K562 (cell line): ENCODE results near the gene LPIN1. TPM values are rescaled to one million over a fixed set of nuclear protein-coding genes. Genes with fewer than 3 reads are reported as not detected.

Experiments
- ETV5 ChIP-seq: sonication (generic); formaldehyde crosslinking; IDR thresholded peaks from 2 replicates; pipeline ENCODE4 v1.4.0; 2020; ENCODE audit warnings: low read depth, mild to moderate bottlenecking, missing genetic modification reagents
- FIP1L1 ChIP-seq: fragments of 200-400 bp; formaldehyde crosslinking; IDR thresholded peaks from 2 replicates; pipeline ENCODE4 v1.6.1; 2018; ENCODE audit warnings: mild to moderate bottlenecking, low read depth, low read length; ENCODE audit not compliant: poor library complexity, severe bottlenecking
- NRF1 ChIP-seq, 2 experiments: fragments of 450-650 bp; IDR thresholded peaks in 1 of 2; conservative IDR thresholded peaks in 1 of 2; 2 replicates each; pipeline ENCODE4 v1.6.1; 2014; ENCODE audit warnings: mild to moderate bottlenecking in 2 of 2
- PHTF2 ChIP-seq: fragments of 250-450 bp; sonication (Bioruptor Pico); IDR thresholded peaks from 2 replicates; pipeline ENCODE4 v1.5.0; 2021; ENCODE audit warnings: mild to moderate bottlenecking
- polyA plus RNA-seq, 8 experiments: library from polyadenylated mRNA; depleted of rRNA in 4 of 8; stranded (reverse) in 5 of 8; unstranded in 3 of 8; fragments of >200 nt; fragmentation: Nextera tagmentation in 2 of 8; fragmentation: Illumina TruSeq in 1 of 8; extraction: Ambion mirVana in 2 of 8; extraction: Trizol in 1 of 8; gene quantifications; 2 replicates each; pipeline versions ENCODE4 v1.2.1 to v1.2.3, GENCODE V29; 2011 to 2014; ENCODE audit warnings: inconsistent platforms in 1 of 8, missing spikeins in 1 of 8
- total RNA-seq, 7 experiments: library from RNA; depleted of rRNA in 6 of 7; stranded (reverse); fragments of >200 nt in 6 of 7; fragmentation: Illumina TruSeq in 2 of 7; extraction: Trizol in 2 of 7; gene quantifications; 2 replicates each; pipeline versions ENCODE4 v1.2.1 to v1.2.3, GENCODE V29; 2011 to 2021; ENCODE audit warnings: low replicate concordance in 1 of 7
- TF ChIP-seq, protein P1 (sequence below): fragments of 450-650 bp; IDR thresholded peaks from 2 replicates; pipeline ENCODE4 v1.6.1; 2016; ENCODE audit warnings: mild to moderate bottlenecking, moderate library complexity
- TF ChIP-seq, protein P2 (sequence below), 3 experiments: IDR thresholded peaks in 2 of 3; conservative IDR thresholded peaks in 1 of 3; 2 replicates each; pipeline ENCODE4 v1.5.1; 2011 to 2012; ENCODE audit warnings: low read length in 3 of 3, mild to moderate bottlenecking in 3 of 3, control low read depth in 2 of 3, improper control_type of control experiment in 1 of 3, inconsistent platforms in 1 of 3, low read depth in 1 of 3, mixed read lengths in 1 of 3, moderate library complexity in 1 of 3; ENCODE audit not compliant: insufficient read depth in 2 of 3
- TF ChIP-seq, protein P3 (sequence below): fragments of 200-800 bp; sonication (Bioruptor generic); IDR thresholded peaks from 2 replicates; pipeline ENCODE4 v1.6.1; 2017; ENCODE audit warnings: missing genetic modification characterization, missing compliant biosample characterization

Gene LPIN1
- total and polyA plus RNA-seq, 9 of the 15 experiments (the other 6 are each of a cell fraction or from before 2014, with no cell fraction given) = 9.2 to 84.0 (median 27.8) TPM

DNA sequence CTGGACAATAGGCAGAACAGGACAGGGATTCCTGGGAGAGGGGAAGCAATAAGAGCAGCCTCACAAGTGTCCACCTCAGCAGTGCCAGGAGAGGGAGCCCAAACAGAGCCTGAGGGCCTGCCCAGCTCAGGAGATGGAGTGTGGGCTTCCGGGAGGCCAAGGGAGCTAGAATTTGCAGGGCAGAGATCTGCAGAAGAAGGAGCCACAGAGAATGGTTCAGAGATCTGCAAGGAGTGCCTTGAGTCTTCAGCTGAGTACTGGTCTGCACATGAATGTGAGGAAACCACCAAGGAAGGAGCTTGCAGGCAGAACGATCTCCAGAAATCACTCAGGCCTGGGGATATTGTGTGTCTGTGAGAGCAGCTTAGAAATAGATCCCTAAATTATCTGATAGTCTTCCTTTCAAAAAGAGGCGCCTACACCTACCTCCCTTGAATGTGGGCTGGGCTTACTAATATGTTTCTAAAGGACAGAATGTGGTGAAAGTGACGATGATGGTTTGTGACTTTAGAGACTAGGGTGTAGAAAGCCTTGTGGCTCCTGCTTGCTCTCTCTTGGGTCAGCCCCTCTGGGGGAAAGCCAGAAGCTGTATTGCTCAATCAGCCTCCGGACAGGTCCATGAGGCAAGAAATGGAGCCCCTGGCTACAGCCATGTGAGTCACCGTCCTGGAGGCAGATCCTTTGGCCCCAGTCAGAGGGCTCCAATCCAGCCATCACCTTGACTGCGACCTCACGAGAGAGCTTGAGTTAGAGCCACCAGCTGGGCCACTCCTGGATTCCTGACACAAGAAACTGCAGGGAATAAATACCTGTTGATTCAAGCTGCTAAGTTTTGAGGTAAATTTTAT, 7.6 kb upstream of the LPIN1 start (continued):
- TF ChIP-seq, protein P1, sequence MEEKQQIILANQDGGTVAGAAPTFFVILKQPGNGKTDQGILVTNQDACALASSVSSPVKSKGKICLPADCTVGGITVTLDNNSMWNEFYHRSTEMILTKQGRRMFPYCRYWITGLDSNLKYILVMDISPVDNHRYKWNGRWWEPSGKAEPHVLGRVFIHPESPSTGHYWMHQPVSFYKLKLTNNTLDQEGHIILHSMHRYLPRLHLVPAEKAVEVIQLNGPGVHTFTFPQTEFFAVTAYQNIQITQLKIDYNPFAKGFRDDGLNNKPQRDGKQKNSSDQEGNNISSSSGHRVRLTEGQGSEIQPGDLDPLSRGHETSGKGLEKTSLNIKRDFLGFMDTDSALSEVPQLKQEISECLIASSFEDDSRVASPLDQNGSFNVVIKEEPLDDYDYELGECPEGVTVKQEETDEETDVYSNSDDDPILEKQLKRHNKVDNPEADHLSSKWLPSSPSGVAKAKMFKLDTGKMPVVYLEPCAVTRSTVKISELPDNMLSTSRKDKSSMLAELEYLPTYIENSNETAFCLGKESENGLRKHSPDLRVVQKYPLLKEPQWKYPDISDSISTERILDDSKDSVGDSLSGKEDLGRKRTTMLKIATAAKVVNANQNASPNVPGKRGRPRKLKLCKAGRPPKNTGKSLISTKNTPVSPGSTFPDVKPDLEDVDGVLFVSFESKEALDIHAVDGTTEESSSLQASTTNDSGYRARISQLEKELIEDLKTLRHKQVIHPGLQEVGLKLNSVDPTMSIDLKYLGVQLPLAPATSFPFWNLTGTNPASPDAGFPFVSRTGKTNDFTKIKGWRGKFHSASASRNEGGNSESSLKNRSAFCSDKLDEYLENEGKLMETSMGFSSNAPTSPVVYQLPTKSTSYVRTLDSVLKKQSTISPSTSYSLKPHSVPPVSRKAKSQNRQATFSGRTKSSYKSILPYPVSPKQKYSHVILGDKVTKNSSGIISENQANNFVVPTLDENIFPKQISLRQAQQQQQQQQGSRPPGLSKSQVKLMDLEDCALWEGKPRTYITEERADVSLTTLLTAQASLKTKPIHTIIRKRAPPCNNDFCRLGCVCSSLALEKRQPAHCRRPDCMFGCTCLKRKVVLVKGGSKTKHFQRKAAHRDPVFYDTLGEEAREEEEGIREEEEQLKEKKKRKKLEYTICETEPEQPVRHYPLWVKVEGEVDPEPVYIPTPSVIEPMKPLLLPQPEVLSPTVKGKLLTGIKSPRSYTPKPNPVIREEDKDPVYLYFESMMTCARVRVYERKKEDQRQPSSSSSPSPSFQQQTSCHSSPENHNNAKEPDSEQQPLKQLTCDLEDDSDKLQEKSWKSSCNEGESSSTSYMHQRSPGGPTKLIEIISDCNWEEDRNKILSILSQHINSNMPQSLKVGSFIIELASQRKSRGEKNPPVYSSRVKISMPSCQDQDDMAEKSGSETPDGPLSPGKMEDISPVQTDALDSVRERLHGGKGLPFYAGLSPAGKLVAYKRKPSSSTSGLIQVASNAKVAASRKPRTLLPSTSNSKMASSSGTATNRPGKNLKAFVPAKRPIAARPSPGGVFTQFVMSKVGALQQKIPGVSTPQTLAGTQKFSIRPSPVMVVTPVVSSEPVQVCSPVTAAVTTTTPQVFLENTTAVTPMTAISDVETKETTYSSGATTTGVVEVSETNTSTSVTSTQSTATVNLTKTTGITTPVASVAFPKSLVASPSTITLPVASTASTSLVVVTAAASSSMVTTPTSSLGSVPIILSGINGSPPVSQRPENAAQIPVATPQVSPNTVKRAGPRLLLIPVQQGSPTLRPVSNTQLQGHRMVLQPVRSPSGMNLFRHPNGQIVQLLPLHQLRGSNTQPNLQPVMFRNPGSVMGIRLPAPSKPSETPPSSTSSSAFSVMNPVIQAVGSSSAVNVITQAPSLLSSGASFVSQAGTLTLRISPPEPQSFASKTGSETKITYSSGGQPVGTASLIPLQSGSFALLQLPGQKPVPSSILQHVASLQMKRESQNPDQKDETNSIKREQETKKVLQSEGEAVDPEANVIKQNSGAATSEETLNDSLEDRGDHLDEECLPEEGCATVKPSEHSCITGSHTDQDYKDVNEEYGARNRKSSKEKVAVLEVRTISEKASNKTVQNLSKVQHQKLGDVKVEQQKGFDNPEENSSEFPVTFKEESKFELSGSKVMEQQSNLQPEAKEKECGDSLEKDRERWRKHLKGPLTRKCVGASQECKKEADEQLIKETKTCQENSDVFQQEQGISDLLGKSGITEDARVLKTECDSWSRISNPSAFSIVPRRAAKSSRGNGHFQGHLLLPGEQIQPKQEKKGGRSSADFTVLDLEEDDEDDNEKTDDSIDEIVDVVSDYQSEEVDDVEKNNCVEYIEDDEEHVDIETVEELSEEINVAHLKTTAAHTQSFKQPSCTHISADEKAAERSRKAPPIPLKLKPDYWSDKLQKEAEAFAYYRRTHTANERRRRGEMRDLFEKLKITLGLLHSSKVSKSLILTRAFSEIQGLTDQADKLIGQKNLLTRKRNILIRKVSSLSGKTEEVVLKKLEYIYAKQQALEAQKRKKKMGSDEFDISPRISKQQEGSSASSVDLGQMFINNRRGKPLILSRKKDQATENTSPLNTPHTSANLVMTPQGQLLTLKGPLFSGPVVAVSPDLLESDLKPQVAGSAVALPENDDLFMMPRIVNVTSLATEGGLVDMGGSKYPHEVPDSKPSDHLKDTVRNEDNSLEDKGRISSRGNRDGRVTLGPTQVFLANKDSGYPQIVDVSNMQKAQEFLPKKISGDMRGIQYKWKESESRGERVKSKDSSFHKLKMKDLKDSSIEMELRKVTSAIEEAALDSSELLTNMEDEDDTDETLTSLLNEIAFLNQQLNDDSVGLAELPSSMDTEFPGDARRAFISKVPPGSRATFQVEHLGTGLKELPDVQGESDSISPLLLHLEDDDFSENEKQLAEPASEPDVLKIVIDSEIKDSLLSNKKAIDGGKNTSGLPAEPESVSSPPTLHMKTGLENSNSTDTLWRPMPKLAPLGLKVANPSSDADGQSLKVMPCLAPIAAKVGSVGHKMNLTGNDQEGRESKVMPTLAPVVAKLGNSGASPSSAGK = no peak
- TF ChIP-seq FIP1L1 (no peak), NRF1 (conservative IDR thresholded peaks at IDR 0.05 in 1 of 2, IDR thresholded peaks at IDR 0.05 in 1 of 2) (no peak), ETV5 (CRISPR knock-in tag) (0 out of 2 replicates have a peak, but pooled peaks have one; percentile 34), PHTF2 (no peak)
- TF ChIP-seq, protein P2, sequence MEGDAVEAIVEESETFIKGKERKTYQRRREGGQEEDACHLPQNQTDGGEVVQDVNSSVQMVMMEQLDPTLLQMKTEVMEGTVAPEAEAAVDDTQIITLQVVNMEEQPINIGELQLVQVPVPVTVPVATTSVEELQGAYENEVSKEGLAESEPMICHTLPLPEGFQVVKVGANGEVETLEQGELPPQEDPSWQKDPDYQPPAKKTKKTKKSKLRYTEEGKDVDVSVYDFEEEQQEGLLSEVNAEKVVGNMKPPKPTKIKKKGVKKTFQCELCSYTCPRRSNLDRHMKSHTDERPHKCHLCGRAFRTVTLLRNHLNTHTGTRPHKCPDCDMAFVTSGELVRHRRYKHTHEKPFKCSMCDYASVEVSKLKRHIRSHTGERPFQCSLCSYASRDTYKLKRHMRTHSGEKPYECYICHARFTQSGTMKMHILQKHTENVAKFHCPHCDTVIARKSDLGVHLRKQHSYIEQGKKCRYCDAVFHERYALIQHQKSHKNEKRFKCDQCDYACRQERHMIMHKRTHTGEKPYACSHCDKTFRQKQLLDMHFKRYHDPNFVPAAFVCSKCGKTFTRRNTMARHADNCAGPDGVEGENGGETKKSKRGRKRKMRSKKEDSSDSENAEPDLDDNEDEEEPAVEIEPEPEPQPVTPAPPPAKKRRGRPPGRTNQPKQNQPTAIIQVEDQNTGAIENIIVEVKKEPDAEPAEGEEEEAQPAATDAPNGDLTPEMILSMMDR (IDR thresholded peaks at IDR 0.05 in 2 of 3, conservative IDR thresholded peaks at IDR 0.05 in 1 of 3; ENCODE audit: insufficient read depth in 2 of 3, low read depth in 1 of 3, low read length in 3 of 3) = peak; percentile 78 to 84 (median 78)
- TF ChIP-seq, protein P3, sequence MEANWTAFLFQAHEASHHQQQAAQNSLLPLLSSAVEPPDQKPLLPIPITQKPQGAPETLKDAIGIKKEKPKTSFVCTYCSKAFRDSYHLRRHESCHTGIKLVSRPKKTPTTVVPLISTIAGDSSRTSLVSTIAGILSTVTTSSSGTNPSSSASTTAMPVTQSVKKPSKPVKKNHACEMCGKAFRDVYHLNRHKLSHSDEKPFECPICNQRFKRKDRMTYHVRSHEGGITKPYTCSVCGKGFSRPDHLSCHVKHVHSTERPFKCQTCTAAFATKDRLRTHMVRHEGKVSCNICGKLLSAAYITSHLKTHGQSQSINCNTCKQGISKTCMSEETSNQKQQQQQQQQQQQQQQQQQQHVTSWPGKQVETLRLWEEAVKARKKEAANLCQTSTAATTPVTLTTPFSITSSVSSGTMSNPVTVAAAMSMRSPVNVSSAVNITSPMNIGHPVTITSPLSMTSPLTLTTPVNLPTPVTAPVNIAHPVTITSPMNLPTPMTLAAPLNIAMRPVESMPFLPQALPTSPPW (CRISPR knock-in tag) = 0 out of 2 replicates have a peak, but pooled peaks have one; percentile 4
